ENCODE results near the gene OR6K3.

- no peak for TF ChIP-seq CTCF (optimal IDR thresholded peaks at IDR 0.05 in 1 of 3, IDR thresholded peaks at IDR 0.05 in 1 of 3, conservative IDR thresholded peaks at IDR 0.05 in 1 of 3; ENCODE audit: extremely low read depth in 1 of 3, insufficient read depth in 2 of 3, low read length in 3 of 3)
- no peak for TF ChIP-seq EZH2 (IDR thresholded peaks at IDR 0.05; ENCODE audit: low read length)
Measured at GRCh38 chr1:158754420-158754819, 33.9 kb upstream of the OR6K3 start, which contains the start of gene OR6K6.

Data from keratinocyte (primary cell).